ENCODE results near the gene ATP5IF1. TPM values are rescaled to one million over a fixed set of nuclear protein-coding genes. Genes with fewer than 3 reads are reported as not detected.
A peak's percentile ranks its signal among the peaks of the same experiment; 100 is the strongest.

The ATP5IF1 gene
- total and polyA plus RNA-seq, 9 of the 15 experiments (the other 6 are each of a cell fraction or from before 2014, with no cell fraction given), result 292 to 1,422 (median 388) TPM

- TF ChIP-seq, protein P1, sequence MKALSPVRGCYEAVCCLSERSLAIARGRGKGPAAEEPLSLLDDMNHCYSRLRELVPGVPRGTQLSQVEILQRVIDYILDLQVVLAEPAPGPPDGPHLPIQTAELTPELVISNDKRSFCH (CRISPR knock-in tag; IDR thresholded peaks at IDR 0.05), result no peak
- TF ChIP-seq, protein P1 (tag; IDR thresholded peaks at IDR 0.05), result 0 out of 2 replicates have a peak, but pooled peaks have one; percentile 17
- TF ChIP-seq CC2D1A (IDR thresholded peaks at IDR 0.05) (peak; percentile 63), ARNT (IDR thresholded peaks at IDR 0.05) (no peak), DDX20 (tag; IDR thresholded peaks at IDR 0.05; ENCODE audit: low read depth) (no peak), CTCF (IDR thresholded peaks at IDR 0.05 in 2 of 3, conservative IDR thresholded peaks at IDR 0.05 in 1 of 3; ENCODE audit: insufficient read depth in 2 of 3, low read depth in 1 of 3, low read length in 3 of 3) (peak; percentile 88 to 99 (median 98)), KLF6 (CRISPR knock-in tag; IDR thresholded peaks at IDR 0.05; ENCODE audit: borderline replicate concordance) (0 out of 2 replicates have a peak, but pooled peaks have one; percentile 44), ZNF57 (CRISPR knock-in tag; IDR thresholded peaks at IDR 0.05) (no peak), ZNF121 (CRISPR knock-in tag; conservative IDR thresholded peaks at IDR 0.05) (no peak), ZNF384 (IDR thresholded peaks at IDR 0.05; ENCODE audit: low read depth, low read length) (peak; percentile 77), ZBTB26 (CRISPR knock-in tag; IDR thresholded peaks at IDR 0.05) (0 out of 2 replicates have a peak, but pooled peaks have one; percentile 42), ZNF316 (IDR thresholded peaks at IDR 0.05) (no peak; the same call in 1 of the 2 replicates), MTA3 (IDR thresholded peaks at IDR 0.05; ENCODE audit: borderline replicate concordance) (peak; percentile 64; the same call in 1 of the 2 replicates), SP2 (IDR thresholded peaks at IDR 0.05; ENCODE audit: extremely low read depth, low read depth, low read length, poor library complexity, severe bottlenecking) (no peak), TSC22D4 (tag; IDR thresholded peaks at IDR 0.05) (no peak), SLC30A9 (CRISPR knock-in tag; IDR thresholded peaks at IDR 0.05) (no peak), NCOA2 (IDR thresholded peaks at IDR 0.05; ENCODE audit: partially characterized antibody in 2 of 2) (no peak), ZNF133 (CRISPR knock-in tag; IDR thresholded peaks at IDR 0.05) (no peak)
- TF ChIP-seq, protein P2, sequence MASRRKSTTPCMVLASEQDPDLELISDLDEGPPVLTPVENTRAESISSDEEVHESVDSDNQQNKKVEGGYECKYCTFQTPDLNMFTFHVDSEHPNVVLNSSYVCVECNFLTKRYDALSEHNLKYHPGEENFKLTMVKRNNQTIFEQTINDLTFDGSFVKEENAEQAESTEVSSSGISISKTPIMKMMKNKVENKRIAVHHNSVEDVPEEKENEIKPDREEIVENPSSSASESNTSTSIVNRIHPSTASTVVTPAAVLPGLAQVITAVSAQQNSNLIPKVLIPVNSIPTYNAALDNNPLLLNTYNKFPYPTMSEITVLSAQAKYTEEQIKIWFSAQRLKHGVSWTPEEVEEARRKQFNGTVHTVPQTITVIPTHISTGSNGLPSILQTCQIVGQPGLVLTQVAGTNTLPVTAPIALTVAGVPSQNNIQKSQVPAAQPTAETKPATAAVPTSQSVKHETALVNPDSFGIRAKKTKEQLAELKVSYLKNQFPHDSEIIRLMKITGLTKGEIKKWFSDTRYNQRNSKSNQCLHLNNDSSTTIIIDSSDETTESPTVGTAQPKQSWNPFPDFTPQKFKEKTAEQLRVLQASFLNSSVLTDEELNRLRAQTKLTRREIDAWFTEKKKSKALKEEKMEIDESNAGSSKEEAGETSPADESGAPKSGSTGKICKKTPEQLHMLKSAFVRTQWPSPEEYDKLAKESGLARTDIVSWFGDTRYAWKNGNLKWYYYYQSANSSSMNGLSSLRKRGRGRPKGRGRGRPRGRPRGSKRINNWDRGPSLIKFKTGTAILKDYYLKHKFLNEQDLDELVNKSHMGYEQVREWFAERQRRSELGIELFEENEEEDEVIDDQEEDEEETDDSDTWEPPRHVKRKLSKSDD (conservative IDR thresholded peaks at IDR 0.05; ENCODE audit: low read length), result no peak
- TF ChIP-seq, protein P3, sequence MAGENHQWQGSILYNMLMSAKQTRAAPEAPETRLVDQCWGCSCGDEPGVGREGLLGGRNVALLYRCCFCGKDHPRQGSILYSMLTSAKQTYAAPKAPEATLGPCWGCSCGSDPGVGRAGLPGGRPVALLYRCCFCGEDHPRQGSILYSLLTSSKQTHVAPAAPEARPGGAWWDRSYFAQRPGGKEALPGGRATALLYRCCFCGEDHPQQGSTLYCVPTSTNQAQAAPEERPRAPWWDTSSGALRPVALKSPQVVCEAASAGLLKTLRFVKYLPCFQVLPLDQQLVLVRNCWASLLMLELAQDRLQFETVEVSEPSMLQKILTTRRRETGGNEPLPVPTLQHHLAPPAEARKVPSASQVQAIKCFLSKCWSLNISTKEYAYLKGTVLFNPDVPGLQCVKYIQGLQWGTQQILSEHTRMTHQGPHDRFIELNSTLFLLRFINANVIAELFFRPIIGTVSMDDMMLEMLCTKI (IDR thresholded peaks at IDR 0.05; ENCODE audit: partially characterized antibody), result no peak
Observed at GRCh38 chr1:28248273-28249012, 12.5 kb downstream of the ATP5IF1 start (continued).

All from K562 (cell line).